ENCODE data around the gene GPR42.

Gene GPR42

GRCh38 chr19:35419046-35419445, 48.2 kb downstream of the GPR42 start:
- DNase-seq (ENCODE audit: low spot score): no peak

DNA sequence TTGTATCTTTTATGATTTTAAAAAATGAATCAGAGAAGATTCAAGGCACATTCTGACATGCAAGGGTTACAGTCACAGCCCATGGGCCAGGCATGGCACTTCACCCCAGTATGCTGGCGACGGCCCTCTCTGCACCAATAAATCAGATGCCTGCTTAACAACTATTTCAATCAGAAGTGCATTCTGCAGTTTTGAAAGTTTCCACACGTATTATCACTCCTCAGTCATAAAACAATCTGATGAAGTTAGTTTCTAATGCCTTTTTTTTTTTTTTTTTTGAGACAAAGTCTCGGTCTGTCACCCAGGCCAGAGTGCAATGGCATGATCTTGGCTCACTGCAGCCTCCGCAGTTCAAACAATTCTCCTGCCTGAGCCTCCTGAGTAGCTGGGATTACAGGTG, 48.9 kb downstream of the GPR42 start:
- no peak for DNase-seq (ENCODE audit: low spot score)

DNA sequence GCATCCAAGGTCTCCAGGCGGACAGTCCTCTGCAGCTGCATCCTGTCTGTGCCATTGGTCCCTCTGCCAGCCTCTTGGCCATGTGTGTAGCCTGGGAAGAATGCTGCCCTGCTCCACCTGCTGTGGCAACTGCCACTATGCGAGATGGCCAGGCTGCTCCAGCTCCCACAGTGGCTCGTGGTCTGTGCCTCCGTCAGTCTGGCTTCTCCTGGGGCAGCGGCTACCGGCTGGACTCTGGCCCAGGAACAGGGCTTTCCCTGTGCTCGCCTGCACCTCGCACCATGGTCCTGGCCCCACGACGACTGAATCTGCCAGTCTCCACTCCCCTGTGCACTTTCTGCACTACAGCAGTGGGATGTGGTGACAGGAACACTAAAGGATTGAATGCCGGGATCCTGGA, 50.5 kb downstream of the GPR42 start:
- DNase-seq (ENCODE audit: low spot score): no peak
